ENCODE data around the gene KRT71.

KRT71 gene

GRCh38 chr12:52498946-52499345 lies 54.0 kb downstream of the KRT71 start:
- H2BK120ac ChIP-seq (ENCODE audit: insufficient read depth, low read length, poor library complexity), result no peak overlapping the region
- no peaks in the 10 kb centered on the region for H3K27me3 ChIP-seq (ENCODE audit: insufficient read depth, low read length)
- no peak overlapping the region for H2BK12ac ChIP-seq (ENCODE audit: low read length)
- no peak overlapping the region for H3K18ac ChIP-seq (ENCODE audit: low read length)
- no peak overlapping the region for H3K23ac ChIP-seq (ENCODE audit: low read length)
- H3K27ac ChIP-seq (ENCODE audit: low read depth, low read length), result no peak overlapping the region
- H3K4me2 ChIP-seq (ENCODE audit: low read length), result no peak overlapping the region
- peak; percentile 65 to 91 for DNase-seq
- no peak overlapping the region for H3K14ac ChIP-seq (ENCODE audit: low read length)
- H3K4me1 ChIP-seq (ENCODE audit: control insufficient read depth in 1 of 2, insufficient read depth in 2 of 2, low read length in 2 of 2), result peaks cover 10 to 12% of the 10 kb centered on the region in 2 experiments
- WGBS (ENCODE audit: extremely low coverage, insufficient coverage, insufficient read length), result no CpG with 5 or more reads among the region's 1 CpG
- H2AFZ ChIP-seq (ENCODE audit: insufficient read depth, low read length, poor library complexity), result no peak overlapping the region
- H3K9ac ChIP-seq (ENCODE audit: low read length), result no peak overlapping the region
- H3K4me3 ChIP-seq (ENCODE audit: low read depth, low read length), result no peak overlapping the region
- no peaks in the 10 kb centered on the region for H3K36me3 ChIP-seq (ENCODE audit: control insufficient read depth in 1 of 2, insufficient read depth in 2 of 2, low read length in 2 of 2)
- no peak overlapping the region for H2BK5ac ChIP-seq (ENCODE audit: low read depth, low read length, poor library complexity)
- no peak overlapping the region for H2AK5ac ChIP-seq (ENCODE audit: low read length)
- H4K91ac ChIP-seq (ENCODE audit: low read depth, low read length), result no peak overlapping the region
- peaks cover 1% of the 10 kb centered on the region for H3K9me3 ChIP-seq (ENCODE audit: insufficient read depth, low read depth, low read length)
- H4K12ac ChIP-seq (ENCODE audit: low read depth, low read length), result no peak overlapping the region
- no peaks in the 10 kb centered on the region for H3K79me2 ChIP-seq (ENCODE audit: control insufficient read depth, insufficient read depth, low read length, poor library complexity)
- no peak overlapping the region for H3K4ac ChIP-seq (ENCODE audit: low read depth, low read length)
- H3K79me1 ChIP-seq (ENCODE audit: low read length), result no peaks in the 10 kb centered on the region
- H4K8ac ChIP-seq (ENCODE audit: low read depth, low read length), result no peak overlapping the region

GRCh38 chr12:52497975-52498374 lies 55.0 kb downstream of the KRT71 start:
- Histone ChIP-seq H4K12ac (ENCODE audit: low read depth, low read length) (no peak overlapping the region), H3K4ac (ENCODE audit: low read depth, low read length) (no peak overlapping the region), H3K4me1 (ENCODE audit: control insufficient read depth in 1 of 2, insufficient read depth in 2 of 2, low read length in 2 of 2) (peaks cover 10 to 12% of the 10 kb centered on the region in 2 experiments), H2AFZ (ENCODE audit: insufficient read depth, low read length, poor library complexity) (no peak overlapping the region), H2AK5ac (ENCODE audit: low read length) (no peak overlapping the region), H3K4me2 (ENCODE audit: low read length) (no peak overlapping the region), H2BK5ac (ENCODE audit: low read depth, low read length, poor library complexity) (no peak overlapping the region), H3K36me3 (ENCODE audit: control insufficient read depth in 1 of 2, insufficient read depth in 2 of 2, low read length in 2 of 2) (no peaks in the 10 kb centered on the region), H3K27me3 (ENCODE audit: insufficient read depth, low read length) (no peaks in the 10 kb centered on the region), H2BK12ac (ENCODE audit: low read length) (no peak overlapping the region), H3K9ac (ENCODE audit: low read length) (no peak overlapping the region), H3K4me3 (ENCODE audit: low read depth, low read length) (no peak overlapping the region), H3K14ac (ENCODE audit: low read length) (no peak overlapping the region), H3K23ac (ENCODE audit: low read length) (no peak overlapping the region), H4K91ac (ENCODE audit: low read depth, low read length) (no peak overlapping the region), H3K27ac (ENCODE audit: low read depth, low read length) (no peak overlapping the region), H3K18ac (ENCODE audit: low read length) (no peak overlapping the region), H3K9me3 (ENCODE audit: insufficient read depth, low read depth, low read length) (peaks cover 1% of the 10 kb centered on the region), H3K79me1 (ENCODE audit: low read length) (no peaks in the 10 kb centered on the region), H4K8ac (ENCODE audit: low read depth, low read length) (no peak overlapping the region), H3K79me2 (ENCODE audit: control insufficient read depth, insufficient read depth, low read length, poor library complexity) (no peaks in the 10 kb centered on the region), H2BK120ac (ENCODE audit: insufficient read depth, low read length, poor library complexity) (no peak overlapping the region)
- DNase-seq, result peak; percentile 85 to 92
- WGBS (ENCODE audit: extremely low coverage, insufficient coverage, insufficient read length), result no CpG with 5 or more reads among the region's 7 CpGs

GRCh38 chr12:52496590-52497071 lies 56.3 kb downstream of the KRT71 start:
- H3K4me3 ChIP-seq (ENCODE audit: low read depth, low read length), result no peak overlapping the region
- no peaks in the 10 kb centered on the region for H3K27me3 ChIP-seq (ENCODE audit: insufficient read depth, low read length)
- peaks cover 1% of the 10 kb centered on the region for H3K9me3 ChIP-seq (ENCODE audit: insufficient read depth, low read depth, low read length)
- H2BK12ac ChIP-seq (ENCODE audit: low read length), result no peak overlapping the region
- no peaks in the 10 kb centered on the region for H3K79me2 ChIP-seq (ENCODE audit: control insufficient read depth, insufficient read depth, low read length, poor library complexity)
- H3K79me1 ChIP-seq (ENCODE audit: low read length), result no peaks in the 10 kb centered on the region
- peak; percentile 90 to 95 for DNase-seq
- WGBS (ENCODE audit: extremely low coverage, insufficient coverage, insufficient read length), result no CpG with 5 or more reads among the region's 4 CpGs
- no peak overlapping the region for H3K23ac ChIP-seq (ENCODE audit: low read length)
- no peak overlapping the region for H2BK5ac ChIP-seq (ENCODE audit: low read depth, low read length, poor library complexity)
- H3K4me1 ChIP-seq (ENCODE audit: control insufficient read depth in 1 of 2, insufficient read depth in 2 of 2, low read length in 2 of 2), result peaks cover 10 to 12% of the 10 kb centered on the region in 2 experiments
- H4K12ac ChIP-seq (ENCODE audit: low read depth, low read length), result no peak overlapping the region
- H3K27ac ChIP-seq (ENCODE audit: low read depth, low read length), result peak overlapping the region; percentile 34
- no peak overlapping the region for H4K91ac ChIP-seq (ENCODE audit: low read depth, low read length)
- H3K14ac ChIP-seq (ENCODE audit: low read length), result no peak overlapping the region
- H3K4me2 ChIP-seq (ENCODE audit: low read length), result no peak overlapping the region
- no peak overlapping the region for H3K18ac ChIP-seq (ENCODE audit: low read length)
- no peak overlapping the region for H3K4ac ChIP-seq (ENCODE audit: low read depth, low read length)
- H4K8ac ChIP-seq (ENCODE audit: low read depth, low read length), result no peak overlapping the region
- no peak overlapping the region for H3K9ac ChIP-seq (ENCODE audit: low read length)
- H2AFZ ChIP-seq (ENCODE audit: insufficient read depth, low read length, poor library complexity), result no peak overlapping the region
- H2BK120ac ChIP-seq (ENCODE audit: insufficient read depth, low read length, poor library complexity), result no peak overlapping the region
- no peaks in the 10 kb centered on the region for H3K36me3 ChIP-seq (ENCODE audit: control insufficient read depth in 1 of 2, insufficient read depth in 2 of 2, low read length in 2 of 2)
- no peak overlapping the region for H2AK5ac ChIP-seq (ENCODE audit: low read length)

- Histone ChIP-seq H2AFZ (ENCODE audit: insufficient read depth, low read length, poor library complexity) (no peak overlapping the region), H3K4me2 (ENCODE audit: low read length) (no peak overlapping the region), H2BK120ac (ENCODE audit: insufficient read depth, low read length, poor library complexity) (no peak overlapping the region), H3K4me3 (ENCODE audit: low read depth, low read length) (no peak overlapping the region), H3K4me1 (ENCODE audit: control insufficient read depth in 1 of 2, insufficient read depth in 2 of 2, low read length in 2 of 2) (peaks cover 10 to 12% of the 10 kb centered on the region in 2 experiments), H4K12ac (ENCODE audit: low read depth, low read length) (no peak overlapping the region), H3K79me1 (ENCODE audit: low read length) (no peaks in the 10 kb centered on the region), H3K18ac (ENCODE audit: low read length) (no peak overlapping the region), H3K27ac (ENCODE audit: low read depth, low read length) (peak overlapping the region; percentile 59), H4K91ac (ENCODE audit: low read depth, low read length) (peak overlapping the region; percentile 45), H3K4ac (ENCODE audit: low read depth, low read length) (no peak overlapping the region), H3K9me3 (ENCODE audit: insufficient read depth, low read depth, low read length) (peaks cover 1% of the 10 kb centered on the region), H3K36me3 (ENCODE audit: control insufficient read depth in 1 of 2, insufficient read depth in 2 of 2, low read length in 2 of 2) (no peaks in the 10 kb centered on the region), H2BK12ac (ENCODE audit: low read length) (peak overlapping the region; percentile 23), H3K79me2 (ENCODE audit: control insufficient read depth, insufficient read depth, low read length, poor library complexity) (no peaks in the 10 kb centered on the region), H4K8ac (ENCODE audit: low read depth, low read length) (no peak overlapping the region), H3K27me3 (ENCODE audit: insufficient read depth, low read length) (no peaks in the 10 kb centered on the region), H3K23ac (ENCODE audit: low read length) (no peak overlapping the region), H3K9ac (ENCODE audit: low read length) (no peak overlapping the region), H3K14ac (ENCODE audit: low read length) (no peak overlapping the region), H2BK5ac (ENCODE audit: low read depth, low read length, poor library complexity) (peak overlapping the region; percentile 11), H2AK5ac (ENCODE audit: low read length) (no peak overlapping the region)
- no CpG with 5 or more reads among the region's 2 CpGs for WGBS (ENCODE audit: extremely low coverage, insufficient coverage, insufficient read length)
- DNase-seq, result no peak
Measured at GRCh38 chr12:52496054-52496453, 56.9 kb downstream of the KRT71 start.

Measured in trophoblast cell (in vitro differentiated cells and primary cell).